ENCODE measurements around the gene ZDHHC8. TPM values are rescaled to one million over a fixed set of nuclear protein-coding genes. Genes with fewer than 3 reads are reported as not detected.

The ZDHHC8 gene
- total RNA-seq, 1 experiment from 2014 or later: 78.4 TPM

DNA sequence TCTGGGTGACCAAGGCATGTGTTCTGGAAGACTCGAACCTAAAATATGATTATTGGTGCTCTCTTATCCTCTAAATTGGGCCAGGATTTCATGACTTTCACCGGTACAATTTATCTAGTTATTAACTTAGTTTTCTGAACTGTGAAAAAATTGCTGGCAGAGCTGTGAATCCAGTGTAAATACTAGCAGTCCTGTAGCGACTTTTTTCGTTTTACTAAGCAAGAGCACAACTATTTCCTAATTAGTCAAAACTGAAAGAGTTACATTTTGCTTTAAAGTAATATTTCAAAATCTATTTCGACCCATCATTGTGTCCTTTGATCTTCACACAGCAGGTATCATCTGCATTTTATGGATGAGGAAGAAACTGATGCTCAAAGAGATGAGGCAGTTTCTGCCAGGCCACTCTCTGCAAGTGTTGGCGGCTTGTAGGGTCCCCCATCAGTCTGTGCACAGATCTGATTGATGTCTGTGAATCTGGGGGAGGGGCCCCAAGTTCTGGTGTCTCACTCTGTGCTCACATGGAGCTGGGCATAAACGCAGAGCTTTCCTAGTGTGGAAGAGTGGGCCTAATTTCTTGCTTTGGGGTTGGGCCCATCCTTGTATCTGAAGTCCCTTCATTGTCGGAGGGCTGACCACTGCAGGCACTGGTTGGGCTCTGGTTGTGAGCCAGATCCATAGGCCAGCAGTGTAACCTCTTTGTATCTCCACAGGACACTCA is 13.1 kb upstream of the ZDHHC8 start:
- H3K4me1 Mint-ChIP-seq (ENCODE audit: low read depth, unreplicated experiment): no peaks in the 10 kb centered on the region
- peaks cover 89% of the 10 kb centered on the region for H3K36me3 Mint-ChIP-seq (ENCODE audit: insufficient read depth, unreplicated experiment)
- TF ChIP-seq, protein P1, sequence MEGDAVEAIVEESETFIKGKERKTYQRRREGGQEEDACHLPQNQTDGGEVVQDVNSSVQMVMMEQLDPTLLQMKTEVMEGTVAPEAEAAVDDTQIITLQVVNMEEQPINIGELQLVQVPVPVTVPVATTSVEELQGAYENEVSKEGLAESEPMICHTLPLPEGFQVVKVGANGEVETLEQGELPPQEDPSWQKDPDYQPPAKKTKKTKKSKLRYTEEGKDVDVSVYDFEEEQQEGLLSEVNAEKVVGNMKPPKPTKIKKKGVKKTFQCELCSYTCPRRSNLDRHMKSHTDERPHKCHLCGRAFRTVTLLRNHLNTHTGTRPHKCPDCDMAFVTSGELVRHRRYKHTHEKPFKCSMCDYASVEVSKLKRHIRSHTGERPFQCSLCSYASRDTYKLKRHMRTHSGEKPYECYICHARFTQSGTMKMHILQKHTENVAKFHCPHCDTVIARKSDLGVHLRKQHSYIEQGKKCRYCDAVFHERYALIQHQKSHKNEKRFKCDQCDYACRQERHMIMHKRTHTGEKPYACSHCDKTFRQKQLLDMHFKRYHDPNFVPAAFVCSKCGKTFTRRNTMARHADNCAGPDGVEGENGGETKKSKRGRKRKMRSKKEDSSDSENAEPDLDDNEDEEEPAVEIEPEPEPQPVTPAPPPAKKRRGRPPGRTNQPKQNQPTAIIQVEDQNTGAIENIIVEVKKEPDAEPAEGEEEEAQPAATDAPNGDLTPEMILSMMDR (IDR thresholded peaks at IDR 0.05; ENCODE audit: unreplicated experiment): no peak
- peak overlapping the region; percentile 95 for H3K4me3 Mint-ChIP-seq (ENCODE audit: low read depth, unreplicated experiment)
- no peak for DNase-seq
- CTCF ChIA-PET: no interaction called here
- H3K9me3 Mint-ChIP-seq (ENCODE audit: low read depth, unreplicated experiment): no peaks in the 10 kb centered on the region
- intact Hi-C loops (cut with micrococcal nuclease; ENCODE audit: unreplicated experiment): no loop called here
- H3K27ac Mint-ChIP-seq (ENCODE audit: unreplicated experiment): peak overlapping the region; percentile 39
- BruUV-seq (replicated peaks): TSS peak; percentile 60
- H3K27me3 Mint-ChIP-seq (ENCODE audit: unreplicated experiment): no peaks in the 10 kb centered on the region

- H3K36me3 Mint-ChIP-seq (ENCODE audit: insufficient read depth, unreplicated experiment): peaks cover 66% of the 10 kb centered on the region
Observed at GRCh38 chr22:20121856-20122415, 9.7 kb upstream of the ZDHHC8 start.

DNA sequence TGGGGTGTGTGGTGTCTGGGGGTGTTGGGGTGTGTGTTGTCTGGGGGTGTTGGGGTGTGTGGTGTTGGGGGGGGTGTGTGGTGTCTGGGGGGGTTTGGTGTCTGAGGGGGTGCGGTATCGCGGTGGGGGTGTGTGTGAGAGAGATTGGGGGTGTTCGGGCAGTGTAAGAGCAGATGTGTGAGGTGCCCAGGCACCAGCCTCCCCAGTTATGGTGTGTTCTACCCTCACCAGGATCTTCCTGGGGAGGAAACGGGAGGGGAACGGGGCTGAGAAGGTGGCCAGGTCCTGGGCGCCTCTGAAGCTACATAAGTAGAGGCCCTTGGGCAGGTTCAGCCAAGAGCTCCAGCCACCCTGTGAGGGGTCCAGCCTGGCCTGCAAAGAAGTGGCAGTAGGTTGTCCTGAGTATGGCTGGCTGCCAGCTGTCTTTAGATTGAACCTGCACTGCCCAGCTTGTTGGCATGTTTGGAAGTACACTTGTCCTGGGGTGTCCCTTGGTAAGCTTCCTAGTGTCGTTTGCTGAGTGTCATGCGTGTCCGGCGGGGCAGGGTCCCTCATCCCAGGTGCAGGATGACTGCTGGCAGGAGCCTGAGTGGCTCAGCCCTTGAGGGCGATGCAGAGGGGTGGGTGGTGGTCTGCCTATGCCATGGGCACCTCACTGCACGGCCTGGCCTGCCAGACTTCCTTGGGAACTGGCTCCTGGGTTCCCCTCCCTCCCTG is 8.1 kb upstream of the ZDHHC8 start:
- TF ChIP-seq, protein P1 (IDR thresholded peaks at IDR 0.05; ENCODE audit: unreplicated experiment): no peak
- no peak overlapping the region for H3K4me3 Mint-ChIP-seq (ENCODE audit: low read depth, unreplicated experiment)
- H3K9me3 Mint-ChIP-seq (ENCODE audit: low read depth, unreplicated experiment): no peaks in the 10 kb centered on the region
- peaks cover 64% of the 10 kb centered on the region for H3K36me3 Mint-ChIP-seq (ENCODE audit: insufficient read depth, unreplicated experiment)
- no peaks in the 10 kb centered on the region for H3K27me3 Mint-ChIP-seq (ENCODE audit: unreplicated experiment)
- H3K4me1 Mint-ChIP-seq (ENCODE audit: low read depth, unreplicated experiment): no peaks in the 10 kb centered on the region
- no TSS peak for BruUV-seq (replicated peaks)
- intact Hi-C loops (cut with micrococcal nuclease; ENCODE audit: unreplicated experiment): no loop called here
- H3K27ac Mint-ChIP-seq (ENCODE audit: unreplicated experiment): no peak overlapping the region
- CTCF ChIA-PET: no interaction called here
- no peak for DNase-seq

More at GRCh38 chr22:20121856-20122415, 9.7 kb upstream of the ZDHHC8 start:
- Mint-ChIP-seq H3K9me3 (ENCODE audit: low read depth, unreplicated experiment) (no peaks in the 10 kb centered on the region), H3K4me3 (ENCODE audit: low read depth, unreplicated experiment) (no peak overlapping the region), H3K4me1 (ENCODE audit: low read depth, unreplicated experiment) (no peaks in the 10 kb centered on the region), H3K27me3 (ENCODE audit: unreplicated experiment) (no peaks in the 10 kb centered on the region), H3K27ac (ENCODE audit: unreplicated experiment) (no peak overlapping the region)
- no peak for DNase-seq
- CTCF ChIA-PET: no interaction called here
- TF ChIP-seq, protein P1 (IDR thresholded peaks at IDR 0.05; ENCODE audit: unreplicated experiment): no peak
- intact Hi-C loops (cut with micrococcal nuclease; ENCODE audit: unreplicated experiment): no loop called here
- no TSS peak for BruUV-seq (replicated peaks)

DNA sequence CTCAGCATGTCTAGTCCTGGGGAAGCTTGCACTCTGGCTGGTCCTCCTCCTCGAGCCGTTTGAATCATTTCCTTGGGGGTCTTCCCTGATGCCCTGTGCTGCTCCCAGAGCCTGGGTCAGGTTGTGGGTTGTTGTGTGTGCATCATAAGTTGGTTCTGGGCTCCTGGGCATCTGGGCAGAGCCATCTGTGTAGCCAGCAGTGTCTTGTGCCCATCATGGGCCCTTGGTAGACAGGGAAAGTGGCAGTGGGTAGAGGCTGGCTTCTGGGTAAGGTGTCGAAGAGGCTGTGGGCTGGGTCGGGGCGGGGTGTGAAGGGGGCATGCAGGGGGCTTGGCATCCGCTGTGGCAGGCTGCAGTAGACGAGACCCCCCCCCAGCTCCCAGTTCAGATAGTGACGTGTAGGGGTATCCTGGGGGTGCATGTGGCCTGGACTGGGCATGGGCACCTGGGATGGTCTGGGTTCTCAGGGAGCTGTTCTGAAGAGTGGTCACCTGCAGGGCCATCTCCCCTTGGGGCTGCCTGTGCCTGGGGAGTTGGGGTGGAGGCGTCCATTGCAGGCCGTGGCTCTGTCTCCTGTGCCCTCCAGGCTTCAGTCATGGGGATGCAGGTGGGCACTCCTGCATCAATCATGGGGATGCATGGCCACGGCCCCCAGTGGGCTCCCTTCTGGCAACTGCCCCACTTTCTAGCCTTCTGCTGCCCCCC is 7.4 kb upstream of the ZDHHC8 start:
- peaks cover 65% of the 10 kb centered on the region for H3K36me3 Mint-ChIP-seq (ENCODE audit: insufficient read depth, unreplicated experiment)
- no peak overlapping the region for H3K4me3 Mint-ChIP-seq (ENCODE audit: low read depth, unreplicated experiment)
- no peaks in the 10 kb centered on the region for H3K4me1 Mint-ChIP-seq (ENCODE audit: low read depth, unreplicated experiment)
- H3K27me3 Mint-ChIP-seq (ENCODE audit: unreplicated experiment): no peaks in the 10 kb centered on the region
- no peaks in the 10 kb centered on the region for H3K9me3 Mint-ChIP-seq (ENCODE audit: low read depth, unreplicated experiment)
- BruUV-seq (replicated peaks): no TSS peak
- intact Hi-C loops (cut with micrococcal nuclease; ENCODE audit: unreplicated experiment): no loop called here
- DNase-seq: no peak
- H3K27ac Mint-ChIP-seq (ENCODE audit: unreplicated experiment): no peak overlapping the region
- TF ChIP-seq, protein P1 (IDR thresholded peaks at IDR 0.05; ENCODE audit: unreplicated experiment): no peak
- CTCF ChIA-PET: no interaction called here
